Measurements from ENCODE around the gene S100A10.

Gene S100A10

DNA sequence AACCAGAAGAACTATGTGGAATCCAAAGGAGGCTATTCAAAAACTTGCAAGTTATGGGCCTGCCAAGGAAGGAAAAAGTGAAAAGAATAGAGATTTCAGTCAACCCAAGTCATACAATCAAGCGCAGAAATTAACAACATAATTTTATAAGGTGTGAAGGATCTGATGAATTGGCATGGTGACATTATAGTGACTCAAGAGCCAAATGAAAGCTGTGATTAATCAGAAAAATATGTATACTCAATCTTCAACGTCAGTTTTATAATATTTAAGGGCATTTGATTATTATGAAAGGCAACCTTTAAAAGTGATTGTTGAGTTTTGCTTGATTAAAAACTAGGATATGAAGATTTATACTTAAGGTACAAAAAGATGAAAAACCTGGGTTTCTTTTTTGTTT lies 46.5 kb downstream of the S100A10 start:
- ChIA-PET POLR2A (interaction anchor here (1.2 kb wide), 1 partner anchor 46 kb away, joined by 4 read pairs; no protein-coding TSS in a partner anchor), CTCF (no interaction called here)
- DNase-seq (ENCODE audit: extremely low spot score) = no peak
- TF ChIP-seq NFRKB (IDR thresholded peaks at IDR 0.05) (no peak), L3MBTL2 (conservative IDR thresholded peaks at IDR 0.05) (no peak), BHLHE40 (IDR thresholded peaks at IDR 0.05; ENCODE audit: borderline replicate concordance) (no peak), LEF1 (IDR thresholded peaks at IDR 0.05; ENCODE audit: borderline replicate concordance) (no peak), ZNF384 (IDR thresholded peaks at IDR 0.05) (no peak), ARNT (IDR thresholded peaks at IDR 0.05) (no peak), SP1 (IDR thresholded peaks at IDR 0.05) (no peak), SUZ12 (IDR thresholded peaks at IDR 0.05) (no peak), FOXM1 (IDR thresholded peaks at IDR 0.05; ENCODE audit: borderline replicate concordance) (no peak), TARDBP (IDR thresholded peaks at IDR 0.05) (no peak), ELF4 (IDR thresholded peaks at IDR 0.05) (no peak), FOXK2 (IDR thresholded peaks at IDR 0.05) (no peak), CTBP1 (IDR thresholded peaks at IDR 0.05; ENCODE audit: borderline replicate concordance) (no peak), FOXA1 (IDR thresholded peaks at IDR 0.05) (no peak), HDGF (IDR thresholded peaks at IDR 0.05; ENCODE audit: borderline replicate concordance) (no peak)
- TF ChIP-seq, protein P1, sequence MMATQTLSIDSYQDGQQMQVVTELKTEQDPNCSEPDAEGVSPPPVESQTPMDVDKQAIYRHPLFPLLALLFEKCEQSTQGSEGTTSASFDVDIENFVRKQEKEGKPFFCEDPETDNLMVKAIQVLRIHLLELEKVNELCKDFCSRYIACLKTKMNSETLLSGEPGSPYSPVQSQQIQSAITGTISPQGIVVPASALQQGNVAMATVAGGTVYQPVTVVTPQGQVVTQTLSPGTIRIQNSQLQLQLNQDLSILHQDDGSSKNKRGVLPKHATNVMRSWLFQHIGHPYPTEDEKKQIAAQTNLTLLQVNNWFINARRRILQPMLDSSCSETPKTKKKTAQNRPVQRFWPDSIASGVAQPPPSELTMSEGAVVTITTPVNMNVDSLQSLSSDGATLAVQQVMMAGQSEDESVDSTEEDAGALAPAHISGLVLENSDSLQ (IDR thresholded peaks at IDR 0.05) = no peak

DNA sequence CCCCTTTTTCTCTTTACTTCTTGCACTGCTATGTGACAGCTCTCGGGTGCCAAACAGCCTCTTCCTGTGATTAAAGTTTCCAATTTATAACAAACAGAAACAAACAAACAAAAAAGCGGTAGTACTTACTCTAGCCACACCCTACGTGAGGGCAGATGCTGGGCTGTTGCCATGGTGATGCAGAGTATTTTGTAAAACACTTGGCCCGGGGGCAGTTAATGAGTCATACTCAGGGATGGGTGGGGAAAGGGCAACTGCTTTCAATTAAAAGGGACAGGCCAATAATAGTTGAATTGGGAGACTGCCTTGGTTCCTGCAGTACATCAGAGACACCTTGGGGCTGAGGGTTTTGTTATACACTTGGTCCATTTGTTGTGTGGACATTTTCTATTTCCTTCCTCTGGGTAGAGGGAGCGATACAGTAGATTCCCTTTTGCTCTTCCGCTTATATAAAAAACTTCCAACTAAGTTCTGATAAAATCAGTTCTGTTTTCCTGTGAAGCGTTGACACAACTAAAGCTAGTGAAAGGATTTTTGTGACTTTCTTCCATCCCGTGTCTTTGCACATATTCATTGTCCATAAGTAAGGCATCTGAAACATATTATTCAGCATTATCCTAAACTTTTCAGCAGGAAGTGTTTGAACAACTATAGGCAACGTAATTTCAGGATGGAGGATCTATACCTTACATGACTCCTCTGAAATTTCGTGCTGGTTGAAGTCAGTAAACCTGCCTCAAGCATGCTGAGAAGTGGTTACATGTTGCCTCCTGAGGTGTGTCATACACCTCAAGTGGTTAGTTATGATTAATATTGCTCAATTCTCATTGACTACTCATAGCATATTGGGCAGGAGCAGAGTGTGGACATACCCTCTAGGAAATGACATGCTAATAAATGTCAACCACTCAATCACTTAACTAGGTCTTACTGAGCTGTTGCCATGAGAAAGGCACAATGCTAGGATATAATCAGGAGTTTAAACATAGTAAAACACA lies 47.6 kb downstream of the S100A10 start:
- CTCF ChIA-PET = interaction anchor here (0.9 to 1.5 kb wide), 3 partner anchors 23 to 88 kb away, joined by 3 to 5 read pairs (median 3); no protein-coding TSS in a partner anchor
- POLR2A ChIA-PET = interaction anchor here (1.1 to 2.1 kb wide), 4 partner anchors 22 to 47 kb away, joined by 3 to 7 read pairs (median 4); partner anchors contain the start of gene THEM4
- TF ChIP-seq ARNT (IDR thresholded peaks at IDR 0.05) (no peak), ZNF384 (IDR thresholded peaks at IDR 0.05) (no peak), CTBP1 (IDR thresholded peaks at IDR 0.05; ENCODE audit: borderline replicate concordance) (peak; percentile 64; the same call in 1 of the 2 replicates), FOXK2 (IDR thresholded peaks at IDR 0.05) (no peak)
- TF ChIP-seq, protein P1 (IDR thresholded peaks at IDR 0.05) = peak; percentile 62
- peak; percentile 79 for DNase-seq (ENCODE audit: extremely low spot score)

DNA sequence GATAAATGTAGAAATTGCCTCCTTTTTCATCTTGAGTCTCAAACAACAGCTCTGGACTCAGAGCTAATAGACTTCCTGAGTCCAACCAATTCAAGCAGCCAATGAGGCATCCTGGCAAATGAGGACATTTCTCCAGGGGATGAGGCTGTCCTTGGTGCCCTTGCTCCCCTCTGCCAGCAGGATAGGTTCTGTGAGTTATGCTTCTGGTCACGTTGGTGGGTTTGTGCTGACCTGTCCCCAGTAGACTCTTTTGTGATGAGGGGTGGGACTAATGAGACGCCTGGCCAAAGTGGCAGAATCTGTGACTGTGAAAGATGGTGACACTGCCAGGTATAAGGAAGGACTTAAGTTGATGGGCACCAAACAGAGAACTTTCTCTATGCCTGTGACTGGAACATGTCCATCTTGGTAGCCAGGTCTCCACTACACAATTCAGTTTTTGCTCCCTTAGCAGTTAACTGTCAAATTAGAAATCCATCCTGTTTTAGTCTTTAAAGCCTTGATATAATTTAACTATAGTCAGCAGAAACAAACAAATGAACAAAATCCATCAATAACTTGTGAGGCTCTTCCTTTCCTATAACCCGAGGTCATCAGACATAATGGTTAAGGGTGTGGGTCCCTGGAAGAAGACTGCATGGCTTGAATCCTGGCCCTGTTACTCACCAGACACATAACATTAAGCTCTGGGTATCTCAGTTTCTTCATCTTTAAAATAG lies 48.6 kb downstream of the S100A10 start:
- ChIA-PET CTCF (interaction anchor here (0.9 to 1.5 kb wide), 5 partner anchors 10 to 89 kb away, joined by 3 to 6 read pairs (median 4); no protein-coding TSS in a partner anchor), POLR2A (interaction anchor here (0.9 to 2.1 kb wide), 3 partner anchors 36 to 56 kb away, joined by 3 to 7 read pairs (median 3); partner anchors contain the start of gene THEM4)
- DNase-seq (ENCODE audit: extremely low spot score) = no peak
- no peak for TF ChIP-seq FOXA1 (IDR thresholded peaks at IDR 0.05)
- no peak for TF ChIP-seq ELF4 (IDR thresholded peaks at IDR 0.05)
- TF ChIP-seq BHLHE40 (IDR thresholded peaks at IDR 0.05; ENCODE audit: borderline replicate concordance) = no peak
- TF ChIP-seq ZNF384 (IDR thresholded peaks at IDR 0.05) = no peak
- no peak for TF ChIP-seq HDGF (IDR thresholded peaks at IDR 0.05; ENCODE audit: borderline replicate concordance)
- no peak for TF ChIP-seq NFRKB (IDR thresholded peaks at IDR 0.05)
- TF ChIP-seq SUZ12 (IDR thresholded peaks at IDR 0.05) = no peak
- TF ChIP-seq TARDBP (IDR thresholded peaks at IDR 0.05) = no peak

DNA sequence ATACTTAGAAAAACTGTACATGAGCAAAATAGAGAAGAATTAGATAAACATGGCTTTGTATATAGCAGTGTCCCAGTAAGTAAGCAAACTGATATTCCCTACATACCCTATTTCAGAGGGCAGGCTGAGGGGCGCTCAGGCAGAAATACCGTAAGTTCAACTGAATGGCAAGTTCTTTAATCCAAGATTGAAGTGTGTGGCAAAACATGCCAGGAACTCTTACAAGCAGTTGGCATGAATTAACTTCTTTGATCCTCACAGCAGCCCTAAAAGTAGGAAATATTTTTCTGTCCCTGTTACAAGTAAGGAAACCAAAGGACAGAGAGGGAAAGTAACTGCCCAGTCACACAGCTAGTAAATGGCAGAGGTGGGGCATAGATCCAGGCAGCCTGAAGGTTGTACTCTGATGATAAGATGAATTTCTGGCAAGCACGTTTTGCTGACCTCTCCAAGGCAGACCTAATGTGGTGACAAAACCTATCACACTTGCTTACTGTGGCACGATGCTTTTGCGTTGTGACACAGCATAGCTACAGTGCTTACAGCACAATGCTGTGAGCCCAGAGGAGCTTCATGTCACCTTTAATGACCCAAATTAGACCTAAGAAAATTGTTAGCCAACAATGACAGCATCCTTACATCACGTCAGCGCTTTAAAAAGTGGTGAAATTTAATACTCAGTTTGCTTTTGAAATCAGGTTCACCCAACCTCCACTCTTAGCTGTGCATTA lies 49.4 kb downstream of the S100A10 start:
- CTCF ChIA-PET = interaction anchor here (1.0 to 1.5 kb wide), 3 partner anchors 9 to 90 kb away, joined by 4 to 6 read pairs (median 5); no protein-coding TSS in a partner anchor
- DNase-seq (ENCODE audit: extremely low spot score) = no peak
- POLR2A ChIA-PET = interaction anchor here (0.9 to 2.1 kb wide), 3 partner anchors 35 to 57 kb away, joined by 3 to 7 read pairs (median 3); partner anchors contain the start of gene THEM4

More for the DNA sequence above, 49.4 kb downstream of the S100A10 start:
- TF ChIP-seq, protein P1 (IDR thresholded peaks at IDR 0.05) = no peak
- TF ChIP-seq CTBP1 (IDR thresholded peaks at IDR 0.05; ENCODE audit: borderline replicate concordance) = no peak
- TF ChIP-seq HDGF (IDR thresholded peaks at IDR 0.05; ENCODE audit: borderline replicate concordance) = no peak
- TF ChIP-seq ELF4 (IDR thresholded peaks at IDR 0.05) = no peak
- TF ChIP-seq ZNF384 (IDR thresholded peaks at IDR 0.05) = no peak
- TF ChIP-seq FOXA1 (IDR thresholded peaks at IDR 0.05) = no peak
- no peak for TF ChIP-seq L3MBTL2 (conservative IDR thresholded peaks at IDR 0.05)
- TF ChIP-seq ARNT (IDR thresholded peaks at IDR 0.05) = no peak
- TF ChIP-seq SP1 (IDR thresholded peaks at IDR 0.05) = no peak
- no peak for TF ChIP-seq SUZ12 (IDR thresholded peaks at IDR 0.05)
- TF ChIP-seq NFRKB (IDR thresholded peaks at IDR 0.05) = no peak
- no peak for TF ChIP-seq TARDBP (IDR thresholded peaks at IDR 0.05)
- no peak for TF ChIP-seq BHLHE40 (IDR thresholded peaks at IDR 0.05; ENCODE audit: borderline replicate concordance)
- TF ChIP-seq LEF1 (IDR thresholded peaks at IDR 0.05; ENCODE audit: borderline replicate concordance) = no peak
